Mesendoderm (in vitro differentiated cells): ENCODE measurements around the gene ZNG1C. TPM values are rescaled to one million over a fixed set of nuclear protein-coding genes. Genes with fewer than 3 reads are reported as not detected.
"Not testable (repeated sequence)": the region's sequence is repeated elsewhere in the genome, so short reads cannot be mapped to it uniquely, and the experiment has no call there.

Source experiments
- DNase-seq: peaks from one replicate; pipeline ENCODE4 v3.0.0; 2013
- H2AK5ac ChIP-seq: 2 replicates; pipeline ENCODE4 v1.6.1; 2013; ENCODE audit warnings: low read length, inconsistent platforms
- H2BK120ac ChIP-seq: 2 replicates; pipeline ENCODE4 v1.6.1; 2013; ENCODE audit warnings: low read depth, mild to moderate bottlenecking, low read length, moderate library complexity, mixed read lengths
- H2BK15ac ChIP-seq: replicated peaks from 2 replicates; pipeline ENCODE4 v1.6.1; 2013; ENCODE audit warnings: low read depth, mild to moderate bottlenecking, moderate library complexity
- H2BK5ac ChIP-seq: 2 replicates; pipeline ENCODE4 v1.6.1; 2013; ENCODE audit warnings: low read length, inconsistent platforms
- H3K18ac ChIP-seq: 2 replicates; pipeline ENCODE4 v1.6.1; 2013; ENCODE audit warnings: mild to moderate bottlenecking, low read length, mixed read lengths
- H3K23ac ChIP-seq: one replicate; pipeline ENCODE4 v1.6.1; 2013; ENCODE audit warnings: low read length
- H3K27ac ChIP-seq: 2 replicates; pipeline ENCODE4 v1.5.1; 2013; ENCODE audit warnings: low read depth, mild to moderate bottlenecking, inconsistent platforms, low read length, moderate library complexity
- H3K27me3 ChIP-seq: 2 replicates; pipeline ENCODE4 v1.6.1; 2013; ENCODE audit warnings: low read length, control low read depth, mild to moderate bottlenecking, inconsistent platforms; ENCODE audit not compliant: insufficient read depth, poor library complexity
- H3K36me3 ChIP-seq: 2 replicates; pipeline ENCODE4 v1.6.1; 2013; ENCODE audit warnings: low read length, inconsistent platforms; ENCODE audit not compliant: control insufficient read depth, insufficient read depth
- H3K4ac ChIP-seq: one replicate; pipeline ENCODE4 v1.6.1; 2013; ENCODE audit warnings: low read depth, mild to moderate bottlenecking, low read length, moderate library complexity
- H3K4me1 ChIP-seq: 2 replicates; pipeline ENCODE4 v1.6.1; 2013; ENCODE audit warnings: low read depth, low read length, inconsistent platforms; ENCODE audit not compliant: control insufficient read depth
- H3K4me2 ChIP-seq: 2 replicates; pipeline ENCODE4 v1.6.1; 2013; ENCODE audit warnings: low read length
- H3K4me3 ChIP-seq: 2 replicates; pipeline ENCODE4 v1.5.1; 2013; ENCODE audit warnings: mild to moderate bottlenecking, low read length
- H3K56ac ChIP-seq: one replicate; pipeline ENCODE4 v1.6.1; 2013; ENCODE audit warnings: low read length
- H3K79me1 ChIP-seq: 2 replicates; pipeline ENCODE4 v1.6.1; 2013; ENCODE audit warnings: low read length, inconsistent platforms
- H3K79me2 ChIP-seq: 2 replicates; pipeline ENCODE4 v1.6.1; 2013; ENCODE audit warnings: mild to moderate bottlenecking, low read length; ENCODE audit not compliant: control insufficient read depth, insufficient read depth
- H3K9ac ChIP-seq: 2 replicates; pipeline ENCODE4 v1.6.1; 2013; ENCODE audit warnings: low read length, inconsistent platforms
- H4K5ac ChIP-seq: one replicate; pipeline ENCODE4 v1.6.1; 2013; ENCODE audit warnings: low read length
- H4K8ac ChIP-seq: one replicate; pipeline ENCODE4 v1.6.1; 2013; ENCODE audit warnings: low read depth, mild to moderate bottlenecking, control low read depth, low read length, moderate library complexity
- WGBS: extraction: QIAGEN DNeasy Blood & Tissue Kit; methylation state at CpG from one replicate; pipeline ENCODE4 v1.1.7; 2013; ENCODE audit warnings: low lambda C conversion rate, missing lambda C conversion rate; ENCODE audit not compliant: insufficient coverage; ENCODE audit errors: extremely low coverage; 5-methylcytosine and 5-hydroxymethylcytosine counted together
- polyA plus RNA-seq, 2 experiments: library from polyadenylated mRNA; stranded (reverse); fragments of 200-250 nt; gene quantifications; one replicate each; pipeline ENCODE4 v1.2.3, GENCODE V29; 2013

Gene ZNG1C
- 16.8 TPM for polyA plus RNA-seq (2013, experiment 1 of 2)
- polyA plus RNA-seq (2013, experiment 2 of 2) = 18.2 TPM

DNA sequence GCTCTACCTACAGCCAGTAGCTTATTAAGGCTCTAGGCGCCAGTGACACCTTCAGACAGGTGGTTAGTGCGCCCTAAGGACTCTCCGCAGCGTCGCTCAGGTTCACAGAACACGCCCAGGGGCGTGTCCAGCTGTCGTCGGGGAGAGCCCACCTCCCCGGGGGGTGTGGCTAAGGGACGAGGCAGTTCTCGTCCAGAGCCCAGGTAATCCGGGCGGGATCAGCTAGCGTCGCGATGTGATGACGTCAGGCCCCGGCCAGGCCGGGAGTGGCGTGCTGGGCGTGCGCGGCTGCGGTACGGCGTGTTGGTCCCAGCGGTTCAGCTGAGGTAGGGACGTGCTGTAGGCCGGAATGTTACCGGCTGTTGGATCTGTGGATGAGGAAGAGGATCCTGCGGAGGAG is at the start of gene ZNG1C:
Gene ZNG1C, plus strand, starts transcription at position 301 of the 400 bp plus-strand sequence. Its CDS starts 49 bp downstream, at position 350.
- WGBS = no CpG with 5 or more reads among the region's 32 CpGs

GRCh38 chr9:68242437-68242836 is 654 bp downstream of the ZNG1C start:
- not testable (repeated sequence) for H2BK15ac ChIP-seq, H3K18ac ChIP-seq, H3K4ac ChIP-seq, H3K36me3 ChIP-seq, H3K9ac ChIP-seq, H3K27ac ChIP-seq, H2AK5ac ChIP-seq, H2BK120ac ChIP-seq, DNase-seq, H4K5ac ChIP-seq, H3K23ac ChIP-seq, H3K27me3 ChIP-seq, H3K4me2 ChIP-seq, H3K79me2 ChIP-seq, H3K56ac ChIP-seq, H4K8ac ChIP-seq, H3K79me1 ChIP-seq, H3K4me3 ChIP-seq, H3K4me1 ChIP-seq, H2BK5ac ChIP-seq
- no CpG with 5 or more reads among the region's 11 CpGs for WGBS

More for the DNA sequence above, at the start of gene ZNG1C:
- H2AK5ac ChIP-seq, H3K18ac ChIP-seq, H3K56ac ChIP-seq, H2BK15ac ChIP-seq, H3K79me1 ChIP-seq, H3K4me2 ChIP-seq, H4K5ac ChIP-seq, H4K8ac ChIP-seq, H2BK5ac ChIP-seq, DNase-seq, H2BK120ac ChIP-seq, H3K4me3 ChIP-seq, H3K4me1 ChIP-seq, H3K27ac ChIP-seq, H3K9ac ChIP-seq, H3K36me3 ChIP-seq, H3K27me3 ChIP-seq, H3K4ac ChIP-seq, H3K79me2 ChIP-seq, H3K23ac ChIP-seq: not testable (repeated sequence)

DNA sequence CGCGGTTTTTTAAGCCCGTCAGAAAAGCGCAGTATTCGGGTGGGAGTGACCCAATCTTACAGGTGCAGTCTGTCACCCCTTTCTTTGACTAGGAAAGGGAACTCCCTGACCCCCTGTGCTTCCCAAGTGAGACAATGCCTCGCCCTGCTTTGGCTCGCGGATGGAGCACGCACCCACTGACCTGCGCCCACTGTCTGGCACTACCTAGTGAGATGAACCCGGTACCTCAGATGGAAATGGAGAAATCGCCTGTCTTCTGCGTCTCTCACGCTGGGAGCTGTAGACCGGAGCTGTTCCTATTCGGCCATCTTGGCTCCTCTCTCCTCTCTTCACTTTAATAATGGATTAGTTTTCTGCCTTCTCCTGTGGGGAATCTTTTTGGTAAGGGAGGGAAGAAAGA is 39.3 kb downstream of the ZNG1C start:
- not testable (repeated sequence) for H2BK5ac ChIP-seq, DNase-seq, H2BK15ac ChIP-seq, H3K4me3 ChIP-seq, H3K4me2 ChIP-seq, H3K23ac ChIP-seq, H3K4ac ChIP-seq, H3K18ac ChIP-seq, H3K36me3 ChIP-seq, H3K27ac ChIP-seq, H3K4me1 ChIP-seq, H3K27me3 ChIP-seq, H3K79me2 ChIP-seq, H3K79me1 ChIP-seq, H4K5ac ChIP-seq, H4K8ac ChIP-seq, H2BK120ac ChIP-seq, H3K9ac ChIP-seq, H3K56ac ChIP-seq, H2AK5ac ChIP-seq
- WGBS = no CpG with 5 or more reads among the region's 16 CpGs

- no CpG with 5 or more reads among the region's 15 CpGs for WGBS
- H4K5ac ChIP-seq, H3K4me1 ChIP-seq: not testable (repeated sequence)
Measured at GRCh38 chr9:68302567-68302966, 60.8 kb downstream of the ZNG1C start, which contains the start of gene FOXD4L3. FOXD4L3 (plus strand) TSS chr9:68302867; CDS start chr9:68302952, 85 bp downstream.

GRCh38 chr9:68303771-68304170 is 62.0 kb downstream of the ZNG1C start:
- not testable (repeated sequence) for H3K27ac ChIP-seq, H3K4me3 ChIP-seq, H3K56ac ChIP-seq, DNase-seq, H4K8ac ChIP-seq, H3K23ac ChIP-seq, H3K27me3 ChIP-seq, H3K4ac ChIP-seq, H3K18ac ChIP-seq, H4K5ac ChIP-seq, H3K36me3 ChIP-seq, H2BK15ac ChIP-seq, H3K9ac ChIP-seq, H3K4me1 ChIP-seq, H2BK5ac ChIP-seq, H3K79me2 ChIP-seq, H2BK120ac ChIP-seq, H3K79me1 ChIP-seq, H2AK5ac ChIP-seq, H3K4me2 ChIP-seq
- no CpG with 5 or more reads among the region's 30 CpGs for WGBS

More at GRCh38 chr9:68302567-68302966, 60.8 kb downstream of the ZNG1C start, which contains the start of gene FOXD4L3:
- not testable (repeated sequence) for H2BK5ac ChIP-seq, H2BK15ac ChIP-seq, H3K27me3 ChIP-seq, H3K18ac ChIP-seq, H3K4ac ChIP-seq, DNase-seq, H3K27ac ChIP-seq, H3K4me3 ChIP-seq, H3K79me1 ChIP-seq, H3K4me2 ChIP-seq, H2BK120ac ChIP-seq, H3K23ac ChIP-seq, H4K8ac ChIP-seq, H3K79me2 ChIP-seq, H3K9ac ChIP-seq, H3K56ac ChIP-seq, H2AK5ac ChIP-seq, H3K36me3 ChIP-seq

DNA sequence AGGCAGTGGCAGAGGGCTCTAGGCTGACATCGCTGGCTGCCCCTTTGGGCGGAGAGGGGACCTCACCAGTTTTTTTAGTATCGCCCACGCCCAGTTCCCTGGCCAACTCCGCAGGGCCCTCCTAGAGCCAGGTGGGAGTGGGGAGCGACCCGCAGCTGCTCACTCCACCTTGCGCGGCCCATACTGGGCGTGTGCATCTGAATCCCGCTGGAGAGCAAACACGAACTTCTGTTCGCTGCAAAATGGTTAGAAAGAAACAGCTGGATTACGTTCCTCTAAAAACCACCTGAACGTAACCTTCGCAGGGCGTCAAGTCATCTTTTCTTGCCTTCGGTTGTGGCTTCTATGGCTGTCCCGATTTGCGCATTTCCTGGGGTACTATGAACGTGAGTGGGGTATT is 62.4 kb downstream of the ZNG1C start:
- H3K27ac ChIP-seq, H2AK5ac ChIP-seq, H3K18ac ChIP-seq, H3K56ac ChIP-seq, H3K36me3 ChIP-seq, H2BK5ac ChIP-seq, H2BK15ac ChIP-seq, H2BK120ac ChIP-seq, H3K4me2 ChIP-seq, H3K9ac ChIP-seq, H3K4ac ChIP-seq, H4K5ac ChIP-seq, H3K79me2 ChIP-seq, H3K23ac ChIP-seq, H3K27me3 ChIP-seq, H3K79me1 ChIP-seq, H3K4me3 ChIP-seq, H3K4me1 ChIP-seq, DNase-seq, H4K8ac ChIP-seq: not testable (repeated sequence)
- WGBS = no CpG with 5 or more reads among the region's 21 CpGs
